HK-2 (cell line): ENCODE measurements around the gene ABCA12.
"Not testable (repeated sequence)": the region's sequence is repeated elsewhere in the genome, so short reads cannot be mapped to it uniquely, and the experiment has no call there.

Source experiments
- DNase-seq: peaks from one replicate; pipeline ENCODE4 v3.0.0-alpha.2; 2018; ENCODE audit not compliant: unreplicated experiment

The ABCA12 gene, protein sequence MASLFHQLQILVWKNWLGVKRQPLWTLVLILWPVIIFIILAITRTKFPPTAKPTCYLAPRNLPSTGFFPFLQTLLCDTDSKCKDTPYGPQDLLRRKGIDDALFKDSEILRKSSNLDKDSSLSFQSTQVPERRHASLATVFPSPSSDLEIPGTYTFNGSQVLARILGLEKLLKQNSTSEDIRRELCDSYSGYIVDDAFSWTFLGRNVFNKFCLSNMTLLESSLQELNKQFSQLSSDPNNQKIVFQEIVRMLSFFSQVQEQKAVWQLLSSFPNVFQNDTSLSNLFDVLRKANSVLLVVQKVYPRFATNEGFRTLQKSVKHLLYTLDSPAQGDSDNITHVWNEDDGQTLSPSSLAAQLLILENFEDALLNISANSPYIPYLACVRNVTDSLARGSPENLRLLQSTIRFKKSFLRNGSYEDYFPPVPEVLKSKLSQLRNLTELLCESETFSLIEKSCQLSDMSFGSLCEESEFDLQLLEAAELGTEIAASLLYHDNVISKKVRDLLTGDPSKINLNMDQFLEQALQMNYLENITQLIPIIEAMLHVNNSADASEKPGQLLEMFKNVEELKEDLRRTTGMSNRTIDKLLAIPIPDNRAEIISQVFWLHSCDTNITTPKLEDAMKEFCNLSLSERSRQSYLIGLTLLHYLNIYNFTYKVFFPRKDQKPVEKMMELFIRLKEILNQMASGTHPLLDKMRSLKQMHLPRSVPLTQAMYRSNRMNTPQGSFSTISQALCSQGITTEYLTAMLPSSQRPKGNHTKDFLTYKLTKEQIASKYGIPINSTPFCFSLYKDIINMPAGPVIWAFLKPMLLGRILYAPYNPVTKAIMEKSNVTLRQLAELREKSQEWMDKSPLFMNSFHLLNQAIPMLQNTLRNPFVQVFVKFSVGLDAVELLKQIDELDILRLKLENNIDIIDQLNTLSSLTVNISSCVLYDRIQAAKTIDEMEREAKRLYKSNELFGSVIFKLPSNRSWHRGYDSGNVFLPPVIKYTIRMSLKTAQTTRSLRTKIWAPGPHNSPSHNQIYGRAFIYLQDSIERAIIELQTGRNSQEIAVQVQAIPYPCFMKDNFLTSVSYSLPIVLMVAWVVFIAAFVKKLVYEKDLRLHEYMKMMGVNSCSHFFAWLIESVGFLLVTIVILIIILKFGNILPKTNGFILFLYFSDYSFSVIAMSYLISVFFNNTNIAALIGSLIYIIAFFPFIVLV (N-terminal part only)

GRCh38 chr2:215138479-215138878 lies at the start of gene ABCA12:
Gene ABCA12 (minus strand): TSS chr2:215138626. CDS start chr2:215138208, 418 bp downstream.
- no peak for DNase-seq

GRCh38 chr2:215188078-215188477 lies 49.7 kb upstream of the ABCA12 start:
- peak; percentile 6 for DNase-seq

- no peak for DNase-seq
Observed at GRCh38 chr2:215186021-215186420, 47.6 kb upstream of the ABCA12 start.

- no peak for DNase-seq
Observed at GRCh38 chr2:215178121-215178520, 39.7 kb upstream of the ABCA12 start.

- DNase-seq = no peak
Observed at GRCh38 chr2:215171796-215172195, 33.4 kb upstream of the ABCA12 start.

GRCh38 chr2:215171151-215171550 lies 32.7 kb upstream of the ABCA12 start:
- DNase-seq = no peak

DNA sequence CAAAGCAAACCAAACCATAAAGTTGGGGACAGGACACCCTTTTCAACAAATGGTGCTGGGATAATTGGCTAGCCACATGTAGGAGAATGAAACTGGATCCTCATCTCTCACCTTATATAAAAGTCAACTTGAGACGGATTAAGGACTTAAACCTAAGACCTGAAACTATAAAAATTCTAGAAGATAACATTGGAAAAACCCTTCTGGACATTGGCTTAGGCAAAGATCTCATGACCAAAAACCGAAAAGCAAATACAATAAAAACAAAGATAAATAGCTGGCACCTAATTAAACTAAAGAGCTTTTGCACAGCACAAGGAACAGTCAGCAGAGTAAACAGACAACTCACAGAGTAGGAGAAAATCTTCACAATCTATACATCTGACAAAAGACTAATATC lies 28.1 kb upstream of the ABCA12 start:
- not testable (repeated sequence) for DNase-seq

- DNase-seq = not testable (repeated sequence)
Observed at GRCh38 chr2:215163319-215163718, 24.9 kb upstream of the ABCA12 start.

DNA sequence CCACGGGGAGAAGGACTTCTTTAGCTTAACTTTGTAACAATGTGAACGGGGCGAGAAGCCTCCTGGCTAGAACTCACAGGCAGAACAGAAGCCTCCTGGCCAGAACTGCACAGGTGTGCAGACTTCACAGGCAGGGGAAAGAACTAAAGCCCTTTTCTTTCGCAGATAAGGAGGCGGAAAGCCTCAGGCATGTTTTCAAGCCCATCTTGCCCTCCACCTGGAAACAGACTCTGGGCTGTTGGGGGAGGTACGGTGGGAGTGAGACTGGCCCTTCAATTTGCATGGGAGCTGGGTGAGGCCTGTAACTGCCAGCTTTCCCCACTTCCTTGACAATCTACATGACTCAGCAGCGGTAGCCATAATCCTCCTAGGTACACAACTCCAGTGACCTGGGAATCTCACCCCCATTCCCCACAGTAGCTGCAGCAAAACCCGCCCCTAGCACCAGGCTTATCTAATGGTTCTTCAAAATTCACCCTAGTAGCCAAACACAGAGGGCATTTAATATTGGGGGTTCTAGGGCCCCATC lies 22.9 kb upstream of the ABCA12 start:
- DNase-seq = no peak

DNA sequence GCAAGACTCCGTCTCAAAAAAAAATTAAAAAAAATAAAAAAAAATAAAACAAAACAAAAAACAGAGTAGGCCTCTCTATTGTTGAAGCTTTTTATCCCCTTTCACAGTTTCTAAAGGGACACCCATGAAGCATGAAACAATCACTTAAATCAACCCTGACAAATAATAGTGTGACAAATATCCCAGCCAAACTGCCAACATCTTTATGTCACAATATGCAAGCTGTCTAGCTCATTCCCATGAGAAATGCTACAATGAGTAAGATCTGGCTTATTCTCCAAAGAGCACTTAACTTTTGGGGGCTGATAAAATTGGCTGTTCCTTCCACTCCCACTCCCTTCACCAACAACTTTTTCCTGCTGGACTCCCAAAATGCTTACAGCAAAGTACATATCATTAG lies 21.7 kb upstream of the ABCA12 start:
- DNase-seq = no peak

DNA sequence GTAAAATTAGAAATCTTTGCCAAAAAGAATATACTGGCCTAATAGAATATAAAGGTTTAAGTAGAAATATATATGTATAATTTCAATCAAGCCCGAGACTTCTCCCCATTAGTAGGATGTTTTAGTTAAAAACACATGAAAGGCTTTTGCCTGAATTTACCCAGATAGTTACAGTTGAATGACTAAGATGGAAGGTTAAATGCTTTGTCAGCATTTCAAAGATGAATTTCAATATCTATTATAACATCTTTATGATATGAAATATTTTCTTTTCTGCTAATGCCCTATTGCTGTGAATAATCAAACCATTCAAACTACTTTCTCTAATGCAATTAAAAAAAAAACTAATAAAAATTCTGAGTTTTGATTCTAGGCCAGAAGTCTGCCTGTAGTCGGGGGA lies 18.0 kb upstream of the ABCA12 start:
- no peak for DNase-seq

GRCh38 chr2:215149894-215150293 lies 11.5 kb upstream of the ABCA12 start:
- DNase-seq = no peak

DNA sequence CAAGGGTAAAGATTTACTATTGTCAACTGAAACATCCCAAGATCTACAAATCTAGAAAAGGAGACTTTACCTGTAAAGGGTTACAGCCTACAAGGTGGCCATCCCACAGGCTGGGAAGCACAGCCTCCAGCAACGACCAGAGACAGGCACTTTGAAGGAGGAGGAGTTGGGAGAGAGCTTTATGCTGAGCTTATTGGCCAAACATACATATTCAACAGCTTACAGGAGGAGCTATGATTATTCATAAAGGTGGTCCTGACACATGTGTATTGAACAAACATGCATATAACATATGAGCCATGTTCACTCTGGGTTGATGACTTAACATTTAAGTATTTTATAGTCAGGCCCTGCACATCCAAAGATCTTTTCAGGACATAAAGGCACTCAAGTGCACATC lies 11.1 kb upstream of the ABCA12 start:
- no peak for DNase-seq

- DNase-seq = no peak
Observed at GRCh38 chr2:215149060-215149459, 10.6 kb upstream of the ABCA12 start.

DNA sequence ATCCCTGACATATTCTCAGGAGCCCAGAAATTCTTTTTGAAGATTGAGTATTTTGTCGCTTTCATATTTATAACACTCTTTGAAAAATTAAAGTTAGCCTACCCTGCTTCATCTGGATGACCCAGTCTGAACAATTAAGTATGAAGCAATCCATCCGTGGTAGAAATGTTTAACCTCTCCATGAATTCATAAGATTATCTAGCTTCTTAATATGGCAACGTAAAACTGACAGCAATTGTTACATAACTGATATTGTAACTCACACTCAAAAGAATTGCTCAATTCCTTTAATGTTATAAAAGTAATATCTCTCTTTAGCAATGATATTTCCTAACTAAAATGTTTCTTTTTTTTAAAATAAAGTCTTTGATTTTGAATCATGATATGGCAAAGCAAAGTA lies 7.2 kb upstream of the ABCA12 start:
- no peak for DNase-seq

DNA sequence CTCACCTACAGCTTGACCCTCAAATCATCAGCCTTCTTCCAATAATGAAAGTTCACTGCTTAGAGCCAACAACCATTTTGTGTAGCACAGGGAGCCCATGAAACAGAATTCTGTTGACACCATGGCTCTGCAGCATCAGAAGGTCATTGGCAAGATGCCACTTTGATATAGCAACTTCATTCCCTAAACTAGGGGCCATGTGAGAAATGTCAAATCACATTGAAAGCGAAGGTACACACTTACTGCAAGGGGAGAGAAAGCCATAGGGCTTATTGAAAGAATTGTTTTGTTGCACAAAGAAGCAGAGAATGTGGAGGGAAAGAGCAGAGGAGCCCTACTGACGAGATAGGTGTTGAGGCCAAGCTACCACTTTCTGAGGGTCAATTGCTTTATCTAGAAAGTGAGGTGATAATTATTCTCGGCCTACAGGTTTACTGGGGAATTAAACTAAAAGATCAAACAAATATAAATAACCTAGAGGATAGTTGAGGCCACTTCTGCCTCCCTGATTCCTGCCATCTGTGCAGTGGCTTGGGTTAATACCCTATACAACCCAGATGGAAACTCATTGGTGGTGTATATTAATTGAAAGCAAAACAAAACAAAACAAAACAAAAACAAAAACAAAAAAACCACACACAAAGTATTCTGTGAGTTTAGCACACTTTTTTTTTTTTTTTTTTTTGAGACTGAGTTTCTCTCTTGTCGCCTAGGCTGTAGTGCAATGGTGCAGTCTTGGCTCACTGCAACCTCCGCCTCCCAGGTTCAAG lies 5.9 kb upstream of the ABCA12 start:
- no peak for DNase-seq

DNA sequence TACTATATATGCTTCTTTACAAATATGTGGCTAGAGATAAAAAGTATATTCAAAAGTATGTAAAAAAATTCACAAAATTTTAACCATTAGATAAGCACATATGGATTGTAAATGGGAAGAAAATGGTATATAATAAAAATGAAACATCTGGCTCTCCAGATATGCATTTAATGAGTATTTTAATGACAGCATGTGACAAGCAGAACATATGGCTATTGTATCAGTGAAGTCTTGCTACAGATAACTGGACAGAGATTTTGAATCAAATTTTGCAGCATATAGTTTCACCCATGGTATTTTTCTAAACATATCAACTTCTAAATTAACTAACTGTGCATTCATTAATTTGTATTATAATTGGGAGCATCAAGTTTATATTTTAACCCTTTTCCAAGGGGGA lies 5.0 kb upstream of the ABCA12 start:
- no peak for DNase-seq

- no peak for DNase-seq
Observed at GRCh38 chr2:215141706-215142105, 3.3 kb upstream of the ABCA12 start.

DNA sequence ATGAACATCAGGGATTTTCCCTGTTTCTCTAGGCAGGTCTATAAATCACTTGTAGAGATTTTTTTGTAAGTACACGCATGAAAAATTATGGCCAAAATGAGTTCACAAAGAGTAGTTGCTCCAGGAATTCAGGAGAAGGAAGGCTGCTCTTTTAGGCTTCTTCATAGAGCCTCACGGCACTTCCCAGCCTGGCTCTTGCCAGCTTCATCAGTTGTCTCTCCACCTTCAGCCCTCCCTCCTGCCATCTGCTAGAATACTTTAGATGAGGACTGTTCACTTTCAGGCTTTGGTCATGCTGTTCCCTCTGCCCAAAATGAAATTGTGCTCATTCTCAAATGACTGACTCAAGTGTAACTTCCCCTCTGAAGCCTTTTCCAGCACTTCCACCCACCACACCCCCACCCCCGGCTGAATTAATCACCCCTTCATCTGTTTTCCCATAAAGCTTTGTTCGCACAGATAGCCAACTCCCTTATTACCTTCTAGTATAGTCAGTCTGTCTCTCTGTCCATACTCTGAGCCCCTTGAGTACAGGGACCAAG lies 1.8 kb upstream of the ABCA12 start:
- no peak for DNase-seq

DNA sequence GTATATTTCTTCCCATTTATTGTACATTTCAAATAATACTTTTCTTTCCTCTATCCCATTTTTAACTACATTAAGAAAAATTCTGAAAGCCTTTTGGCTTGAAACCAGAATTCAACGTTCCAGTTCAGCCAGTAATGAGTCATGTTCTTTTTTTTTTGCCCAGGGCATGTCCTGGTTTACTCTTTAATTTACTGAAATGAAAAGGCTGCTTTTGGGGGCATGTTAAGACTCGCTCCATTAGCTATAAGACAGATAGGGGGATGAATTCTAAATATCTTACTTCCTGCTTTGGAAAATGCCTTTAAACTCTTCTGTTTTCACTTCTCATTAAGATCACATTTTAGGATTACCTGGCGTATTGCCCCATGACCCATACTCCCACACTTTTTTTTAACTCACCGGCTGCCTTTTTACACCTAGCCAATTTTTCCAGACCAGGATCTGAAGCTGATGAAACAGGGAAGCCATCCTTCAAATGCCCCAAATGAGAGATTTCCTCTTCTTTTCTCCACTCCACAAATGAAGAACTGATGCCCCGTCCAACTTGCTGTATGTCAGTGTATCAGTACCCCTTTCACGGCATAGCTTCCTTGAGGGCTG lies 585 bp downstream of the ABCA12 start:
- DNase-seq = no peak

DNA sequence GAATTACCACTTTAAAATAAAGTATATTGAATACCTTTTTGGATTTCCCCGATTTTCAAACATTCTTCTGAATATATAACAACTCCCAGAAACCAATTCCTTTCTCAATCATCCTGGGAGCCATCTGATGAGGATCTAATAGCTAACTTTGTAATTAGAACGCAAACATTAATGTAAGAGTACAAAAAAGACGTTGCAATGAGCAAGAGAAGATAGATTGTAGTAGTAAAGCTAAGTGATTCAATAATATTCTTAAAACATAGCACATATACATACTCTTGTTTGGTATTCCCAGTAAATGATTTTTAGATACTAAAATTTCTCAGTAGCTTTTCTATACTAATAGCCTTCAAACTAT lies 1.1 kb downstream of the ABCA12 start:
- no peak for DNase-seq
